ELF-1 (cell line): ENCODE results near the gene ALLC.

Experiments
- DNase-seq: peaks from one replicate; pipeline ENCODE4 v3.0.0-alpha.2; 2016; ENCODE audit warnings: low read depth, low spot score

The ALLC gene

GRCh38 chr2:3718679-3719078 is 60.7 kb downstream of the ALLC start:
- no peak for DNase-seq

GRCh38 chr2:3725002-3725401 is 67.0 kb downstream of the ALLC start:
- no peak for DNase-seq

GRCh38 chr2:3725458-3726250 is 67.7 kb downstream of the ALLC start:
- DNase-seq, result no peak

- no peak for DNase-seq
These were observed 68.5 kb downstream of the ALLC start for GRCh38 chr2:3726511-3726910.

GRCh38 chr2:3727397-3728045 is 69.5 kb downstream of the ALLC start:
- DNase-seq, result peak; percentile 81

GRCh38 chr2:3728104-3729054 is 70.4 kb downstream of the ALLC start:
- DNase-seq, result peak; percentile 63

GRCh38 chr2:3729055-3729448 is 71.1 kb downstream of the ALLC start:
- no peak for DNase-seq

- DNase-seq, result no peak
These were observed 71.8 kb downstream of the ALLC start for GRCh38 chr2:3729786-3730185.

GRCh38 chr2:3730646-3731045 is 72.6 kb downstream of the ALLC start:
- DNase-seq, result no peak

- DNase-seq, result no peak
These were observed 73.8 kb downstream of the ALLC start for GRCh38 chr2:3731829-3732228.

GRCh38 chr2:3736112-3736511 is 78.1 kb downstream of the ALLC start:
- DNase-seq, result no peak

- DNase-seq, result no peak
These were observed 79.1 kb downstream of the ALLC start for GRCh38 chr2:3737128-3737527.

- DNase-seq, result no peak
These were observed 80.5 kb downstream of the ALLC start for GRCh38 chr2:3738454-3738853.

- DNase-seq, result no peak
These were observed 81.3 kb downstream of the ALLC start for GRCh38 chr2:3739313-3739712.

- DNase-seq, result peak; percentile 36
These were observed 83.4 kb downstream of the ALLC start for GRCh38 chr2:3741396-3741795.

GRCh38 chr2:3741867-3742602 is 84.0 kb downstream of the ALLC start:
- DNase-seq, result no peak

- DNase-seq, result no peak
These were observed 84.9 kb downstream of the ALLC start for GRCh38 chr2:3742743-3743508.

- no peak for DNase-seq
These were observed 86.1 kb downstream of the ALLC start for GRCh38 chr2:3743951-3744555.

GRCh38 chr2:3745920-3746319 is 87.9 kb downstream of the ALLC start:
- no peak for DNase-seq

- no peak for DNase-seq
These were observed 89.1 kb downstream of the ALLC start for GRCh38 chr2:3747032-3747654.
